Nephron progenitor cell (in vitro differentiated cells): Measurements from ENCODE around the gene GALNT18.

Experiments
- DNase-seq: peaks from one replicate; pipeline ENCODE4 v3.0.0; 2021
- H3K27ac Mint-ChIP-seq: 2 replicates; pipeline ENCODE4 v1.8.0; 2021; ENCODE audit warnings: mild to moderate bottlenecking, moderate library complexity, mixed read lengths
- H3K27me3 Mint-ChIP-seq: 2 replicates; pipeline ENCODE4 v1.8.0; 2021; ENCODE audit warnings: mild to moderate bottlenecking, low read depth, mixed read lengths; ENCODE audit not compliant: poor library complexity
- H3K36me3 Mint-ChIP-seq: 2 replicates; pipeline ENCODE4 v1.8.0; 2021; ENCODE audit warnings: low read depth, mixed read lengths
- H3K4me1 Mint-ChIP-seq: 2 replicates; pipeline ENCODE4 v1.8.0; 2021; ENCODE audit warnings: mixed read lengths
- H3K4me3 Mint-ChIP-seq: 2 replicates; pipeline ENCODE4 v1.8.0; 2021; ENCODE audit warnings: mild to moderate bottlenecking, moderate library complexity, mixed read lengths
- H3K9me3 Mint-ChIP-seq: 2 replicates; pipeline ENCODE4 v1.8.0; 2021; ENCODE audit warnings: mild to moderate bottlenecking, moderate library complexity, mixed read lengths
- TF ChIP-seq, protein P1 (sequence below): fragments of 200-600 bp; sonication (generic); IDR thresholded peaks from 2 replicates; pipeline ENCODE4 v1.5.0; 2021; ENCODE audit warnings: antibody characterized with exemption

The GALNT18 gene

GRCh38 chr11:11416917-11417316 is 204.9 kb downstream of the GALNT18 start:
- TF ChIP-seq, protein P1, sequence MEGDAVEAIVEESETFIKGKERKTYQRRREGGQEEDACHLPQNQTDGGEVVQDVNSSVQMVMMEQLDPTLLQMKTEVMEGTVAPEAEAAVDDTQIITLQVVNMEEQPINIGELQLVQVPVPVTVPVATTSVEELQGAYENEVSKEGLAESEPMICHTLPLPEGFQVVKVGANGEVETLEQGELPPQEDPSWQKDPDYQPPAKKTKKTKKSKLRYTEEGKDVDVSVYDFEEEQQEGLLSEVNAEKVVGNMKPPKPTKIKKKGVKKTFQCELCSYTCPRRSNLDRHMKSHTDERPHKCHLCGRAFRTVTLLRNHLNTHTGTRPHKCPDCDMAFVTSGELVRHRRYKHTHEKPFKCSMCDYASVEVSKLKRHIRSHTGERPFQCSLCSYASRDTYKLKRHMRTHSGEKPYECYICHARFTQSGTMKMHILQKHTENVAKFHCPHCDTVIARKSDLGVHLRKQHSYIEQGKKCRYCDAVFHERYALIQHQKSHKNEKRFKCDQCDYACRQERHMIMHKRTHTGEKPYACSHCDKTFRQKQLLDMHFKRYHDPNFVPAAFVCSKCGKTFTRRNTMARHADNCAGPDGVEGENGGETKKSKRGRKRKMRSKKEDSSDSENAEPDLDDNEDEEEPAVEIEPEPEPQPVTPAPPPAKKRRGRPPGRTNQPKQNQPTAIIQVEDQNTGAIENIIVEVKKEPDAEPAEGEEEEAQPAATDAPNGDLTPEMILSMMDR, result no peak
- no peak for DNase-seq
- Mint-ChIP-seq H3K27me3 (peaks cover 24% of the 10 kb centered on the region), H3K9me3 (no peaks in the 10 kb centered on the region), H3K27ac (no peak overlapping the region), H3K36me3 (no peaks in the 10 kb centered on the region), H3K4me3 (no peak overlapping the region), H3K4me1 (peaks cover 44% of the 10 kb centered on the region)

GRCh38 chr11:11416502-11416901 is 205.3 kb downstream of the GALNT18 start:
- no peaks in the 10 kb centered on the region for H3K9me3 Mint-ChIP-seq
- no peak overlapping the region for H3K27ac Mint-ChIP-seq
- no peak for DNase-seq
- peaks cover 40% of the 10 kb centered on the region for H3K4me1 Mint-ChIP-seq
- TF ChIP-seq, protein P1, result no peak
- no peaks in the 10 kb centered on the region for H3K36me3 Mint-ChIP-seq
- no peak overlapping the region for H3K4me3 Mint-ChIP-seq
- H3K27me3 Mint-ChIP-seq, result peaks cover 24% of the 10 kb centered on the region

- Mint-ChIP-seq H3K27me3 (peaks cover 21% of the 10 kb centered on the region), H3K9me3 (no peaks in the 10 kb centered on the region), H3K4me3 (no peak overlapping the region), H3K27ac (no peak overlapping the region), H3K4me1 (peaks cover 34% of the 10 kb centered on the region), H3K36me3 (no peaks in the 10 kb centered on the region)
- TF ChIP-seq, protein P1, result no peak
- DNase-seq, result no peak
These were observed 205.9 kb downstream of the GALNT18 start for GRCh38 chr11:11415901-11416300.

- H3K9me3 Mint-ChIP-seq, result no peaks in the 10 kb centered on the region
- TF ChIP-seq, protein P1, result no peak
- H3K27ac Mint-ChIP-seq, result no peak overlapping the region
- no peak overlapping the region for H3K4me3 Mint-ChIP-seq
- H3K4me1 Mint-ChIP-seq, result peaks cover 36% of the 10 kb centered on the region
- no peaks in the 10 kb centered on the region for H3K36me3 Mint-ChIP-seq
- peaks cover 20% of the 10 kb centered on the region for H3K27me3 Mint-ChIP-seq
- no peak for DNase-seq
These were observed 206.8 kb downstream of the GALNT18 start for GRCh38 chr11:11414996-11415395.

DNA sequence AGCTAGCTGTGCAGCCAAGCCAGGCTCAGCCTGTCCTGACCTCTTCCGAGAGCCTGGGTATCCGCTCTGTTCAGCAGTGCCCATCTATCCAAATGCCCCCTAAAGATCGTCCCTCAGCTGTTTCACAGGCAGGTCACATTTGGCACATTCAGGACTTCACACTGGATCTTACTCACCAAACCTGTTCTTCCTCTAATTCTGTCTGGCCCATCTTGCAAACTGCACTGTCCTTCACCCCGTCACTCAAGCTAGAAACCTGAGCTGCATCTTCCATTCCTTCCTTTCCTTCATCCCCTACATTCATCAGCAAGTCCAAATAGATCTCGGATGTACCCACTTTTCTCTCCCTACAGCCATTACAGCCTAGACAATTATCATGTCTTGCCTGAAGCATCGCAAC is 208.0 kb downstream of the GALNT18 start:
- TF ChIP-seq, protein P1, result no peak
- Mint-ChIP-seq H3K4me1 (peaks cover 39% of the 10 kb centered on the region), H3K9me3 (no peaks in the 10 kb centered on the region), H3K36me3 (no peaks in the 10 kb centered on the region), H3K4me3 (no peak overlapping the region), H3K27ac (no peak overlapping the region), H3K27me3 (peaks cover 28% of the 10 kb centered on the region)
- DNase-seq, result no peak

- no peak overlapping the region for H3K27ac Mint-ChIP-seq
- H3K4me1 Mint-ChIP-seq, result peaks cover 46% of the 10 kb centered on the region
- H3K4me3 Mint-ChIP-seq, result no peak overlapping the region
- H3K9me3 Mint-ChIP-seq, result no peaks in the 10 kb centered on the region
- H3K27me3 Mint-ChIP-seq, result peaks cover 24% of the 10 kb centered on the region
- no peaks in the 10 kb centered on the region for H3K36me3 Mint-ChIP-seq
- TF ChIP-seq, protein P1, result no peak
- DNase-seq, result no peak
These were observed 210.3 kb downstream of the GALNT18 start for GRCh38 chr11:11411401-11411985.
